ENCODE results near the gene SEC24C. TPM values are rescaled to one million over a fixed set of nuclear protein-coding genes. Genes with fewer than 3 reads are reported as not detected.

Gene SEC24C
- total and polyA plus RNA-seq, 2 of the 13 experiments (the other 11 are each of a cell fraction or from before 2014, with no cell fraction given): 63.1 to 66.4 TPM

DNA sequence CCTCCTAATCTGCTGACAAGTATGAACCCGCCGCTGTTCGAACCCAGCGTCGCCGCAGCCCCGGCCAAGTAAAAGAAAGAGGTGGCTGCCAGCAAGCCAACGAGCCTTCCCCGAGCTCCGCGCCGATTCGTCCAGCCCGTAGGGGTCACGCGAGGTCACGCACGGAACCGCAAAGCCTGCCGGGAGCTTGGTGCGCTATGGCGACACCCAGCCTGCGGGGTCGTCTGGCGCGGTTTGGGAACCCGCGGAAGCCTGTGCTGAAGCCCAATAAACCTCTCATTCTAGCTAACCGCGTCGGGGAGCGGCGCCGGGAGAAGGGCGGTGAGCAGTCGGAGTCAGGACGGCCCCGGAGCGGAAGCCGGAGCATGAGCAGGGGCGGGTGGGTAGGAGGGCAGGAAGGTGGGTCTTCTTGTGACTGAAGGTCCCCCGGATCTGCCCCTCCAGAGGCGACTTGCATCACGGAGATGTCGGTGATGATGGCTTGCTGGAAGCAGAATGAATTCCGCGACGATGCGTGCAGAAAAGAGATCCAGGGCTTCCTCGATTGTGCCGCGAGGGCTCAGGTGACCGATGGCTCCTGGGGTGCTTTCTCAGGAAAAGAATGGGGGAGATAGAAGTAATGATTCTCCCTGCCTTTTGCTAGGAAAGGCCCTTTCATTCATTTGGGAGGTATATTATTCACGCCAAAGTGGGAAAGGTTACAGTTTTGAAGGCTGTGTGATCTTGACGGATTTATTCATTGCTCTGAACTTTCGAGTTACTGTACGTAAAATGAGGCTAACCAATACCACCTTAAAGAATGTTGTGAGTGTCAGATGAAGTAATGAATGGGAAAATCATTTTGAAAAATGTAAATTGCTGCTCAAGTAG, 37.9 kb downstream of the SEC24C start, which contains the start of gene CHCHD1 (continued):
- TF ChIP-seq MIER3 (CRISPR knock-in tag; IDR thresholded peaks at IDR 0.05; ENCODE audit: borderline replicate concordance) (peak; percentile 40; the same call in 1 of the 2 replicates), ZFP36L1 (CRISPR knock-in tag; IDR thresholded peaks at IDR 0.05) (0 out of 2 replicates have a peak, but pooled peaks have one; percentile 45), ZNF335 (CRISPR knock-in tag; IDR thresholded peaks at IDR 0.05) (peak; percentile 77; the same call in 1 of the 2 replicates), NFKBIZ (CRISPR knock-in tag; IDR thresholded peaks at IDR 0.05) (no peak), ZFP90 (CRISPR knock-in tag; IDR thresholded peaks at IDR 0.05; ENCODE audit: borderline replicate concordance) (no peak), DMAP1 (CRISPR knock-in tag; IDR thresholded peaks at IDR 0.05) (peak; percentile 92), ETV5 (CRISPR knock-in tag; IDR thresholded peaks at IDR 0.05; ENCODE audit: borderline replicate concordance) (peak; percentile 67), EED (CRISPR knock-in tag; IDR thresholded peaks at IDR 0.05) (no peak), HNRNPL (IDR thresholded peaks at IDR 0.05; ENCODE audit: low read depth, low read length) (0 out of 2 replicates have a peak, but pooled peaks have one; percentile 15), NAIF1 (CRISPR knock-in tag; IDR thresholded peaks at IDR 0.05; ENCODE audit: borderline replicate concordance) (peak; percentile 53; the same call in 1 of the 2 replicates), ZNF713 (CRISPR knock-in tag; IDR thresholded peaks at IDR 0.05) (no peak), ZNF746 (CRISPR knock-in tag; IDR thresholded peaks at IDR 0.05) (peak; percentile 77; the same call in 1 of the 2 replicates), NR1H2 (CRISPR knock-in tag; IDR thresholded peaks at IDR 0.05; ENCODE audit: borderline replicate concordance, low read depth) (0 out of 2 replicates have a peak, but pooled peaks have one; percentile 35)
- TF ChIP-seq, protein P1, sequence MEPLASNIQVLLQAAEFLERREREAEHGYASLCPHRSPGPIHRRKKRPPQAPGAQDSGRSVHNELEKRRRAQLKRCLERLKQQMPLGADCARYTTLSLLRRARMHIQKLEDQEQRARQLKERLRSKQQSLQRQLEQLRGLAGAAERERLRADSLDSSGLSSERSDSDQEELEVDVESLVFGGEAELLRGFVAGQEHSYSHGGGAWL (CRISPR knock-in tag; IDR thresholded peaks at IDR 0.05): peak; percentile 80
- TF ChIP-seq, protein P2, sequence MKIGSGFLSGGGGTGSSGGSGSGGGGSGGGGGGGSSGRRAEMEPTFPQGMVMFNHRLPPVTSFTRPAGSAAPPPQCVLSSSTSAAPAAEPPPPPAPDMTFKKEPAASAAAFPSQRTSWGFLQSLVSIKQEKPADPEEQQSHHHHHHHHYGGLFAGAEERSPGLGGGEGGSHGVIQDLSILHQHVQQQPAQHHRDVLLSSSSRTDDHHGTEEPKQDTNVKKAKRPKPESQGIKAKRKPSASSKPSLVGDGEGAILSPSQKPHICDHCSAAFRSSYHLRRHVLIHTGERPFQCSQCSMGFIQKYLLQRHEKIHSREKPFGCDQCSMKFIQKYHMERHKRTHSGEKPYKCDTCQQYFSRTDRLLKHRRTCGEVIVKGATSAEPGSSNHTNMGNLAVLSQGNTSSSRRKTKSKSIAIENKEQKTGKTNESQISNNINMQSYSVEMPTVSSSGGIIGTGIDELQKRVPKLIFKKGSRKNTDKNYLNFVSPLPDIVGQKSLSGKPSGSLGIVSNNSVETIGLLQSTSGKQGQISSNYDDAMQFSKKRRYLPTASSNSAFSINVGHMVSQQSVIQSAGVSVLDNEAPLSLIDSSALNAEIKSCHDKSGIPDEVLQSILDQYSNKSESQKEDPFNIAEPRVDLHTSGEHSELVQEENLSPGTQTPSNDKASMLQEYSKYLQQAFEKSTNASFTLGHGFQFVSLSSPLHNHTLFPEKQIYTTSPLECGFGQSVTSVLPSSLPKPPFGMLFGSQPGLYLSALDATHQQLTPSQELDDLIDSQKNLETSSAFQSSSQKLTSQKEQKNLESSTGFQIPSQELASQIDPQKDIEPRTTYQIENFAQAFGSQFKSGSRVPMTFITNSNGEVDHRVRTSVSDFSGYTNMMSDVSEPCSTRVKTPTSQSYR (CRISPR knock-in tag; IDR thresholded peaks at IDR 0.05; ENCODE audit: borderline replicate concordance): 0 out of 2 replicates have a peak, but pooled peaks have one; percentile 28
- TF ChIP-seq, protein P3, sequence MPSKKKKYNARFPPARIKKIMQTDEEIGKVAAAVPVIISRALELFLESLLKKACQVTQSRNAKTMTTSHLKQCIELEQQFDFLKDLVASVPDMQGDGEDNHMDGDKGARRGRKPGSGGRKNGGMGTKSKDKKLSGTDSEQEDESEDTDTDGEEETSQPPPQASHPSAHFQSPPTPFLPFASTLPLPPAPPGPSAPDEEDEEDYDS (CRISPR knock-in tag; IDR thresholded peaks at IDR 0.05): peak; percentile 85
- TF ChIP-seq, protein P4, sequence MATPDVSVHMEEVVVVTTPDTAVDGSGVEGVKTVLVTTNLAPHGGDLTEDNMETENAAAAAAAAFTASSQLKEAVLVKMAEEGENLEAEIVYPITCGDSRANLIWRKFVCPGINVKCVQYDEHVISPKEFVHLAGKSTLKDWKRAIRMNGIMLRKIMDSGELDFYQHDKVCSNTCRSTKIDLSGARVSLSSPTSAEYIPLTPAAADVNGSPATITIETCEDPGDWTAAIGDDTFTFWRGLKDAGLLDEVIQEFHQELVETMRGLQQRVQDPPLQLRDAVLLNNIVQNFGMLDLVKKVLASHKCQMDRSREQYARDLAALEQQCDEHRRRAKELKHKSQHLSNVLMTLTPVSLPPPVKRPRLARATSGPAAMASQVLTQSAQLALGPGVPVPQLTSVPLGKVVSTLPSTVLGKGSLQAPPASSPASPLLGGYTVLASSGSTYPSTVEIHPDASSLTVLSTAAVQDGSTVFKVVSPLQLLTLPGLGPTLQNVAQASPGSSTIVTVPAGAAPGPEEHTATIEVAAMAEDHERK (CRISPR knock-in tag; IDR thresholded peaks at IDR 0.05; ENCODE audit: low read depth): peak; percentile 98
- TF ChIP-seq, protein P5, sequence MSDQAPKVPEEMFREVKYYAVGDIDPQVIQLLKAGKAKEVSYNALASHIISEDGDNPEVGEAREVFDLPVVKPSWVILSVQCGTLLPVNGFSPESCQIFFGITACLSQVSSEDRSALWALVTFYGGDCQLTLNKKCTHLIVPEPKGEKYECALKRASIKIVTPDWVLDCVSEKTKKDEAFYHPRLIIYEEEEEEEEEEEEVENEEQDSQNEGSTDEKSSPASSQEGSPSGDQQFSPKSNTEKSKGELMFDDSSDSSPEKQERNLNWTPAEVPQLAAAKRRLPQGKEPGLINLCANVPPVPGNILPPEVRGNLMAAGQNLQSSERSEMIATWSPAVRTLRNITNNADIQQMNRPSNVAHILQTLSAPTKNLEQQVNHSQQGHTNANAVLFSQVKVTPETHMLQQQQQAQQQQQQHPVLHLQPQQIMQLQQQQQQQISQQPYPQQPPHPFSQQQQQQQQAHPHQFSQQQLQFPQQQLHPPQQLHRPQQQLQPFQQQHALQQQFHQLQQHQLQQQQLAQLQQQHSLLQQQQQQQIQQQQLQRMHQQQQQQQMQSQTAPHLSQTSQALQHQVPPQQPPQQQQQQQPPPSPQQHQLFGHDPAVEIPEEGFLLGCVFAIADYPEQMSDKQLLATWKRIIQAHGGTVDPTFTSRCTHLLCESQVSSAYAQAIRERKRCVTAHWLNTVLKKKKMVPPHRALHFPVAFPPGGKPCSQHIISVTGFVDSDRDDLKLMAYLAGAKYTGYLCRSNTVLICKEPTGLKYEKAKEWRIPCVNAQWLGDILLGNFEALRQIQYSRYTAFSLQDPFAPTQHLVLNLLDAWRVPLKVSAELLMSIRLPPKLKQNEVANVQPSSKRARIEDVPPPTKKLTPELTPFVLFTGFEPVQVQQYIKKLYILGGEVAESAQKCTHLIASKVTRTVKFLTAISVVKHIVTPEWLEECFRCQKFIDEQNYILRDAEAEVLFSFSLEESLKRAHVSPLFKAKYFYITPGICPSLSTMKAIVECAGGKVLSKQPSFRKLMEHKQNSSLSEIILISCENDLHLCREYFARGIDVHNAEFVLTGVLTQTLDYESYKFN (CRISPR knock-in tag; conservative IDR thresholded peaks at IDR 0.05): peak; percentile 43

Measured in HepG2 (cell line).